ENCODE results near the gene ZNF165. TPM values are rescaled to one million over a fixed set of nuclear protein-coding genes. Genes with fewer than 3 reads are reported as not detected.

ZNF165 gene
- total and polyA plus RNA-seq, 2 of the 13 experiments (the other 11 are each of a cell fraction or from before 2014, with no cell fraction given), result 0.58 to 8.6 TPM

- TF ChIP-seq, protein P1, sequence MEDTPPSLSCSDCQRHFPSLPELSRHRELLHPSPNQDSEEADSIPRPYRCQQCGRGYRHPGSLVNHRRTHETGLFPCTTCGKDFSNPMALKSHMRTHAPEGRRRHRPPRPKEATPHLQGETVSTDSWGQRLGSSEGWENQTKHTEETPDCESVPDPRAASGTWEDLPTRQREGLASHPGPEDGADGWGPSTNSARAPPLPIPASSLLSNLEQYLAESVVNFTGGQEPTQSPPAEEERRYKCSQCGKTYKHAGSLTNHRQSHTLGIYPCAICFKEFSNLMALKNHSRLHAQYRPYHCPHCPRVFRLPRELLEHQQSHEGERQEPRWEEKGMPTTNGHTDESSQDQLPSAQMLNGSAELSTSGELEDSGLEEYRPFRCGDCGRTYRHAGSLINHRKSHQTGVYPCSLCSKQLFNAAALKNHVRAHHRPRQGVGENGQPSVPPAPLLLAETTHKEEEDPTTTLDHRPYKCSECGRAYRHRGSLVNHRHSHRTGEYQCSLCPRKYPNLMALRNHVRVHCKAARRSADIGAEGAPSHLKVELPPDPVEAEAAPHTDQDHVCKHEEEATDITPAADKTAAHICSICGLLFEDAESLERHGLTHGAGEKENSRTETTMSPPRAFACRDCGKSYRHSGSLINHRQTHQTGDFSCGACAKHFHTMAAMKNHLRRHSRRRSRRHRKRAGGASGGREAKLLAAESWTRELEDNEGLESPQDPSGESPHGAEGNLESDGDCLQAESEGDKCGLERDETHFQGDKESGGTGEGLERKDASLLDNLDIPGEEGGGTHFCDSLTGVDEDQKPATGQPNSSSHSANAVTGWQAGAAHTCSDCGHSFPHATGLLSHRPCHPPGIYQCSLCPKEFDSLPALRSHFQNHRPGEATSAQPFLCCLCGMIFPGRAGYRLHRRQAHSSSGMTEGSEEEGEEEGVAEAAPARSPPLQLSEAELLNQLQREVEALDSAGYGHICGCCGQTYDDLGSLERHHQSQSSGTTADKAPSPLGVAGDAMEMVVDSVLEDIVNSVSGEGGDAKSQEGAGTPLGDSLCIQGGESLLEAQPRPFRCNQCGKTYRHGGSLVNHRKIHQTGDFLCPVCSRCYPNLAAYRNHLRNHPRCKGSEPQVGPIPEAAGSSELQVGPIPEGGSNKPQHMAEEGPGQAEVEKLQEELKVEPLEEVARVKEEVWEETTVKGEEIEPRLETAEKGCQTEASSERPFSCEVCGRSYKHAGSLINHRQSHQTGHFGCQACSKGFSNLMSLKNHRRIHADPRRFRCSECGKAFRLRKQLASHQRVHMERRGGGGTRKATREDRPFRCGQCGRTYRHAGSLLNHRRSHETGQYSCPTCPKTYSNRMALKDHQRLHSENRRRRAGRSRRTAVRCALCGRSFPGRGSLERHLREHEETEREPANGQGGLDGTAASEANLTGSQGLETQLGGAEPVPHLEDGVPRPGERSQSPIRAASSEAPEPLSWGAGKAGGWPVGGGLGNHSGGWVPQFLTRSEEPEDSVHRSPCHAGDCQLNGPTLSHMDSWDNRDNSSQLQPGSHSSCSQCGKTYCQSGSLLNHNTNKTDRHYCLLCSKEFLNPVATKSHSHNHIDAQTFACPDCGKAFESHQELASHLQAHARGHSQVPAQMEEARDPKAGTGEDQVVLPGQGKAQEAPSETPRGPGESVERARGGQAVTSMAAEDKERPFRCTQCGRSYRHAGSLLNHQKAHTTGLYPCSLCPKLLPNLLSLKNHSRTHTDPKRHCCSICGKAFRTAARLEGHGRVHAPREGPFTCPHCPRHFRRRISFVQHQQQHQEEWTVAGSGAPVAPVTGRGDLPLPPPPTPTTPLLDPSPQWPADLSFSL (CRISPR knock-in tag; IDR thresholded peaks at IDR 0.05), result 0 out of 2 replicates have a peak, but pooled peaks have one; percentile 14
- no peak for TF ChIP-seq ATM (IDR thresholded peaks at IDR 0.05; ENCODE audit: borderline replicate concordance)
- no peak for TF ChIP-seq TRIM24 (CRISPR knock-in tag; IDR thresholded peaks at IDR 0.05)
- TF ChIP-seq ZNF3 (CRISPR knock-in tag; IDR thresholded peaks at IDR 0.05), result no peak; the same call in 1 of the 2 replicates
- no peak for TF ChIP-seq TBP (CRISPR knock-in tag; IDR thresholded peaks at IDR 0.05)
- TF ChIP-seq, protein P2, sequence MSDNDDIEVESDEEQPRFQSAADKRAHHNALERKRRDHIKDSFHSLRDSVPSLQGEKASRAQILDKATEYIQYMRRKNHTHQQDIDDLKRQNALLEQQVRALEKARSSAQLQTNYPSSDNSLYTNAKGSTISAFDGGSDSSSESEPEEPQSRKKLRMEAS (IDR thresholded peaks at IDR 0.05), result peak; percentile 88
- peak; percentile 90 for TF ChIP-seq DMAP1 (CRISPR knock-in tag; IDR thresholded peaks at IDR 0.05)
- peak; percentile 74; the same call in 1 of the 2 replicates for TF ChIP-seq KLF15 (CRISPR knock-in tag; IDR thresholded peaks at IDR 0.05; ENCODE audit: borderline replicate concordance)
- TF ChIP-seq GTF3A (CRISPR knock-in tag; conservative IDR thresholded peaks at IDR 0.05), result peak; percentile 41; the same call in 1 of the 2 replicates
- peak; percentile 60; the same call in 1 of the 2 replicates for TF ChIP-seq FUBP1 (CRISPR knock-in tag; IDR thresholded peaks at IDR 0.05; ENCODE audit: borderline replicate concordance)
- TF ChIP-seq MTF1 (CRISPR knock-in tag; IDR thresholded peaks at IDR 0.05), result peak; percentile 75; the same call in 1 of the 2 replicates
- 0 out of 2 replicates have a peak, but pooled peaks have one; percentile 33 for TF ChIP-seq ZNF775 (CRISPR knock-in tag; IDR thresholded peaks at IDR 0.05; ENCODE audit: borderline replicate concordance)
- peak; percentile 84; the same call in 1 of the 2 replicates for TF ChIP-seq NR2F2 (IDR thresholded peaks at IDR 0.05; ENCODE audit: borderline replicate concordance, low read depth)
- TF ChIP-seq, protein P3, sequence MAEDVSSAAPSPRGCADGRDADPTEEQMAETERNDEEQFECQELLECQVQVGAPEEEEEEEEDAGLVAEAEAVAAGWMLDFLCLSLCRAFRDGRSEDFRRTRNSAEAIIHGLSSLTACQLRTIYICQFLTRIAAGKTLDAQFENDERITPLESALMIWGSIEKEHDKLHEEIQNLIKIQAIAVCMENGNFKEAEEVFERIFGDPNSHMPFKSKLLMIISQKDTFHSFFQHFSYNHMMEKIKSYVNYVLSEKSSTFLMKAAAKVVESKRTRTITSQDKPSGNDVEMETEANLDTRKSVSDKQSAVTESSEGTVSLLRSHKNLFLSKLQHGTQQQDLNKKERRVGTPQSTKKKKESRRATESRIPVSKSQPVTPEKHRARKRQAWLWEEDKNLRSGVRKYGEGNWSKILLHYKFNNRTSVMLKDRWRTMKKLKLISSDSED (CRISPR knock-in tag; IDR thresholded peaks at IDR 0.05), result no peak
- TF ChIP-seq HDAC6 (IDR thresholded peaks at IDR 0.05; ENCODE audit: low read depth, low read length), result no peak
- peak; percentile 60; the same call in 1 of the 2 replicates for TF ChIP-seq KDM5B (CRISPR knock-in tag; IDR thresholded peaks at IDR 0.05; ENCODE audit: borderline replicate concordance)
- peak; percentile 83; the same call in 1 of the 2 replicates for TF ChIP-seq ZNF160 (CRISPR knock-in tag; IDR thresholded peaks at IDR 0.05)
- TF ChIP-seq NONO (IDR thresholded peaks at IDR 0.05), result no peak
- TF ChIP-seq NONO (CRISPR knock-in tag; conservative IDR thresholded peaks at IDR 0.05), result peak; percentile 96
- no peak for TF ChIP-seq ZNF550 (CRISPR knock-in tag; IDR thresholded peaks at IDR 0.05; ENCODE audit: borderline replicate concordance)
These were observed 490 bp downstream of the ZNF165 start (continued) for GRCh38 chr6:28080631-28081485.

Data from HepG2 (cell line).